GM21529 (cell line): ENCODE results near the gene PLPP3.

Source experiments
- ATAC-seq: cut with Tn5 transposase; IDR thresholded peaks from one replicate; pipeline ENCODE4 v1.9.1; 2021; ENCODE audit not compliant: unreplicated experiment

PLPP3 gene

GRCh38 chr1:56464294-56464693, 115.1 kb downstream of the PLPP3 start:
- ATAC-seq, result no peak

- no peak for ATAC-seq
Measured at GRCh38 chr1:56463376-56463775, 116.0 kb downstream of the PLPP3 start.

- ATAC-seq, result no peak
Measured at GRCh38 chr1:56462209-56462608, 117.2 kb downstream of the PLPP3 start.

- no peak for ATAC-seq
Measured at GRCh38 chr1:56461158-56462127, 117.9 kb downstream of the PLPP3 start.

- ATAC-seq, result no peak
Measured at GRCh38 chr1:56459260-56459659, 120.1 kb downstream of the PLPP3 start.

GRCh38 chr1:56457756-56458375, 121.5 kb downstream of the PLPP3 start:
- no peak for ATAC-seq

GRCh38 chr1:56456435-56457101, 122.8 kb downstream of the PLPP3 start:
- no peak for ATAC-seq

GRCh38 chr1:56453417-56454078, 125.8 kb downstream of the PLPP3 start:
- ATAC-seq, result no peak

- ATAC-seq, result no peak
Measured at GRCh38 chr1:56453016-56453415, 126.3 kb downstream of the PLPP3 start.

- ATAC-seq, result no peak
Measured at GRCh38 chr1:56452027-56453011, 127.0 kb downstream of the PLPP3 start.

- ATAC-seq, result no peak
Measured at GRCh38 chr1:56451491-56451890, 127.9 kb downstream of the PLPP3 start.

GRCh38 chr1:56450004-56450666, 129.2 kb downstream of the PLPP3 start:
- no peak for ATAC-seq

- no peak for ATAC-seq
Measured at GRCh38 chr1:56448529-56449300, 130.6 kb downstream of the PLPP3 start.

GRCh38 chr1:56447823-56448222, 131.5 kb downstream of the PLPP3 start:
- no peak for ATAC-seq

GRCh38 chr1:56446531-56447098, 132.7 kb downstream of the PLPP3 start:
- ATAC-seq, result no peak

GRCh38 chr1:56444960-56445646, 134.3 kb downstream of the PLPP3 start:
- no peak for ATAC-seq
